ENCODE measurements around the gene LCE2C. TPM values are rescaled to one million over a fixed set of nuclear protein-coding genes. Genes with fewer than 3 reads are reported as not detected.

Gene LCE2C
- total RNA-seq, 2 donors from 2014 or later: not detected

DNA sequence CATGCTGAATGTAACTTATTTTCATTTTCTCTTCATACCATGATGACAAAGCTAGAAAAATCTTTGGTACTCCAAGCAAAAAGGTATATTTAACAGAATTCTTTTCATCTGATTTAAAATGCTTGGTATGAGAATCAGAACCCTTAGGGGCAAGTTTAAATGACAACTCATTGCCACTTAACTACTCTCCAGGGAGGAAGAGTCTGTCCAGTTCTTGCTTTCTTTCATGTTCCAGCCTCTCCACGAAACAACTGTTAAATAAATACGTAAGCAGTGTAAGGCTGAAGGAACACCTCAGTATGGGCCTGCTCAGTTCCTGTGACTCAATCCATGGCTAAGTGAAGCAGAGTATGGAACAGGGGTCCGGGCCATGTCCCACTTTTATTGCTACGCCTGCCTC lies 24.7 kb downstream of the LCE2C start:
- intact Hi-C loops (cut with DNase I, micrococcal nuclease): no loop called here
- DNase-seq (no peak), ATAC-seq (no peak)

DNA sequence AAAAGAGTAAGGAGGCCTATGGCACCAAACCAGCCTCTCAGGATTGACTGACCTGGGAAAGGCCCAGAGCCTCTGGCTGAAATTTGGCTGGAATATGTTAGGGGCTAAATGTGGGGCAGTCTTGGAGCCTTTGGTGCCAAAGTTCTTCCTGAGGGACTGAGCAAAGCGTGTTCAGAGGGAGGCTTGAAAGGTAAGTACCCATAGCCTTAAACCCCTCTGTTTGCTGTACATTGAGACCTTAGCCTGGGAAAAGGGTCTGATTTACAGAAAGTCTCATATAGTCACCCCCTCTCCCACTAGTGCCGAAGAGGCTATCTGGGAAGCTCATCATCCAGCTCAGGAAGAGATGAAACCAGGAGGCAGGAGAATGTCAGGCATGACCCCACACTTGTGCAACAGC lies 32.8 kb downstream of the LCE2C start, which contains the start of gene LCE4A:
Gene LCE4A (plus strand): TSS at position 301 of the 400 bp plus-strand sequence. CDS start 916 bp downstream, outside the sequence.
- ATAC-seq (no peak), DNase-seq (no peak)
- intact Hi-C loops (cut with DNase I, micrococcal nuclease): no loop called here

- no peak for DNase-seq
- intact Hi-C loops (cut with DNase I, micrococcal nuclease): no loop called here
- ATAC-seq: no peak
Observed at GRCh38 chr1:152718238-152718637, 43.2 kb downstream of the LCE2C start.

DNA sequence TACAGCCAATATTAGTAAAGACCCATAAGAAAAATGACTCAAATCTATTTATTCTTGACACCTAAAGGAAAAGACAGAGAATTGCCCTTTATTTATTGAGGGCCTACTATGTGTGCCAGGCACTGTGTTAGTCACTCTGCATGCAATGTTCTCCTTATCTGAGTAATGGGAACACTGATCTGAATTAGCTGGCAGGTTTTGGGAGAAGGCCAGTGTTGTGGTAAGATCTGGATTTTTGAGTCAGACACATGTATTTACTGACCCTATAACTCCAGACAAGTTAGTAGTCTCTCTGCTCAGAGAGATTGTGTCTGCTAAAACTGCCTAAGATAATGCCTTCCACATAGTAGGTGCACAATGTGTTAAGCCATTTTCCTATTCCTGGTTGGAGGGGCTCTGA lies 50.2 kb downstream of the LCE2C start:
- DNase-seq: no peak
- ATAC-seq: no peak
- intact Hi-C loops (cut with DNase I, micrococcal nuclease): no loop called here

Other genes starting within 250 kb of the LCE2C start
- not detected for gene LCE5A, start 164.5 kb upstream of the LCE2C start, total RNA-seq
- not detected for gene CRCT1, start 160.8 kb upstream of the LCE2C start, total RNA-seq
- not detected for gene LCE3E, start 108.5 kb upstream of the LCE2C start, total RNA-seq
- not detected for gene LCE3D, start 94.8 kb upstream of the LCE2C start, total RNA-seq
- not detected for gene LCE3C, start 75.0 kb upstream of the LCE2C start, total RNA-seq
- gene LCE3B, start 61.5 kb upstream of the LCE2C start, total RNA-seq: not detected
- not detected for gene LCE3A, start 52.2 kb upstream of the LCE2C start, total RNA-seq
- not detected for gene LCE2D, start 11.9 kb upstream of the LCE2C start, total RNA-seq
- not detected for gene LCE2B, start 10.8 kb downstream of the LCE2C start, total RNA-seq
- not detected for gene LCE2A, start 23.1 kb downstream of the LCE2C start, total RNA-seq
- not detected for gene LCE4A, start 32.9 kb downstream of the LCE2C start, total RNA-seq
- not detected for gene KPRP, start 82.7 kb downstream of the LCE2C start, total RNA-seq
- not detected for gene LCE1F, start 99.9 kb downstream of the LCE2C start, total RNA-seq
- not detected for gene LCE1E, start 111.0 kb downstream of the LCE2C start, total RNA-seq
- not detected for gene LCE1D, start 121.4 kb downstream of the LCE2C start, total RNA-seq
- gene LCE1C, start 131.4 kb downstream of the LCE2C start, total RNA-seq: not detected
- not detected for gene LCE1B, start 136.7 kb downstream of the LCE2C start, total RNA-seq
- gene LCE1A, start 152.2 kb downstream of the LCE2C start, total RNA-seq: not detected
- not detected for gene LCE6A, start 167.6 kb downstream of the LCE2C start, total RNA-seq
- not detected for gene LCE7A, start 184.7 kb downstream of the LCE2C start, total RNA-seq
- not detected for gene SMCP, start 203.0 kb downstream of the LCE2C start, total RNA-seq
- not detected for gene IVL, start 233.3 kb downstream of the LCE2C start, total RNA-seq

Data from left colon (tissue), 2 donors.